ENCODE results near the gene RDH14. TPM values are rescaled to one million over a fixed set of nuclear protein-coding genes. Genes with fewer than 3 reads are reported as not detected.

RDH14 gene
- total and polyA plus RNA-seq, 2 experiments from 2014 or later = 29.8 to 32.5 TPM

DNA sequence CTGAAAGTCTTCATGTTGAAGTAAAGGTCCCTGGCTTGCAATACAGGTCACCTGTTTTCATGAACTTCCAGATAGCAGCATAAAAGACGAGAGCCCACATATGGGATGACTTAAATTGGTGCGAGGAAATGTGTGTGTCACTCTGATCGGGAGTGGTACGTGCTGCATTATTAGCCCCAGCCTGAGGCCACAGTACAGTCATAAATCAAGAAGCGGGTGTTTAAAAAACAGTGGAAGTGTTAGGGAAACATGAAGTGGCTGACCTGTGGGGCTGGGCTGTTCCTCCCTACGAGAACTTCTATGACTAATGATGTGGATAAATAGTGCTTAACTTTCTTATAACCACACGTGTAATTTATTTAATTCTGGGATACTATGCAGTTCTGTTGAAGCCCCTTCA is 24.4 kb downstream of the RDH14 start:
- Histone ChIP-seq H3K36me3 (ENCODE audit: low read depth) (no peaks in the 10 kb centered on the region), H3K27ac (no peak overlapping the region), H3K4me3 (no peak overlapping the region), H4K20me1 (ENCODE audit: insufficient read depth) (no peaks in the 10 kb centered on the region), H3K27me3 (replicated peaks; ENCODE audit: insufficient read depth) (no peaks in the 10 kb centered on the region), H3K4me2 (ENCODE audit: unreplicated experiment) (no peak overlapping the region), H2AFZ (no peak overlapping the region), H3K9me3 (ENCODE audit: low read depth) (no peaks in the 10 kb centered on the region), H3K79me2 (ENCODE audit: insufficient read depth) (no peaks in the 10 kb centered on the region), H3K9ac (no peak overlapping the region), H3K9me2 (ENCODE audit: insufficient read depth) (no peaks in the 10 kb centered on the region), H3F3A (ENCODE audit: insufficient read depth) (peaks cover 6% of the 10 kb centered on the region), H3K4me1 (ENCODE audit: insufficient read depth) (peaks cover 6% of the 10 kb centered on the region)
- TF ChIP-seq EZH2phosphoT487 (IDR thresholded peaks at IDR 0.05; ENCODE audit: insufficient read depth, low read depth) (0 out of 2 replicates have a peak, but pooled peaks have one; percentile 53), EZH2 (IDR thresholded peaks at IDR 0.05; ENCODE audit: insufficient read depth, poor library complexity, severe bottlenecking) (no peak)
- in situ Hi-C loops (cut with MboI) = loop anchor here (10.0 kb wide), 1 partner anchor 1329 kb away; no protein-coding TSS in a partner anchor
- 3 to 5% methylated on average over 7 of the region's 7 CpGs for WGBS, 2 experiments (ENCODE audit: low coverage in 1 of 2, low lambda C conversion rate in 2 of 2, missing lambda C conversion rate in 2 of 2)
- DNase-seq = peak; percentile 75

DNA sequence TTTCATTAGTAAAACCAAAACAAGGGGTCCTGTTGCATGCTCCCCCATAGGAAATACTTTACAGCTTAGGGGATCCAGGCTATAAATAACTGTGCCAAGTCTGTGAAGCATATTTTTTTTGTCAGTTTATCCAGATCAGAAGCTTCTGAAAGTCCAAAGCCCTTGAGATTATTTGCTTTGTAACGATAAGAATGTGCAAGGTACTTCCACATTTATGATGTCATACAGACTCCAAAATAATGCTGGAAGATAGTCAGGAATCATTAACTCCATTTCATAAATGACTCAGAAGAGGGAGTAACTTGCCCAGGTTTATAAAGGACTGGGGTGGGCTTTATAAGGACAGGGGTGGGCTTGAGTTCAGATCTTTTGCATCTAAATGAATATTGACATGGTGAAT is 29.3 kb downstream of the RDH14 start:
- TF ChIP-seq EZH2 (IDR thresholded peaks at IDR 0.05; ENCODE audit: insufficient read depth, poor library complexity, severe bottlenecking) (no peak), EZH2phosphoT487 (IDR thresholded peaks at IDR 0.05; ENCODE audit: insufficient read depth, low read depth) (no peak)
- H3F3A ChIP-seq (ENCODE audit: insufficient read depth) = no peaks in the 10 kb centered on the region
- in situ Hi-C loops (cut with MboI) = loop anchor here (10.0 kb wide), 1 partner anchor 1334 kb away; no protein-coding TSS in a partner anchor

DNA sequence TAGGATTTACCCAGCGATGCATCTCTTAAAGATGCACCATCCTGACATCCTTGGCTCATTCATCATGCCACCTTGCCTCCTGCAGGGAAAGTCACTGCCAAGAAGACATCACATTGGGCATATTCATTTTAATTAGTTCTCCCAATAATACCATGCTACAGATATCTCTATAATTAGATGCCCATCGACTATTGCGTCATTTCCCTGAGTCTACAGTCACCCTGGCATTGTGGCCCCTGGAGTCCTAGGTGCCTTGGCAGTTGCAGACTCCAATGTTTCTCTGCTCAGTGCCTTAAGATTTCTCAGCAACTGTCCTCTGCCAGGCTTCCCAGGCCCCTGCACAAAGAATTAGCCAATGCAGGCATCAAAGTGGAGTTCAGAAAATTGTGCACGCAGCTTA is 32.6 kb downstream of the RDH14 start:
- TF ChIP-seq EZH2 (IDR thresholded peaks at IDR 0.05; ENCODE audit: insufficient read depth, poor library complexity, severe bottlenecking) (no peak), EZH2phosphoT487 (IDR thresholded peaks at IDR 0.05; ENCODE audit: insufficient read depth, low read depth) (no peak)
- Histone ChIP-seq H3K27me3 (replicated peaks; ENCODE audit: insufficient read depth) (no peaks in the 10 kb centered on the region), H4K20me1 (ENCODE audit: insufficient read depth) (no peaks in the 10 kb centered on the region), H3K9ac (no peak overlapping the region), H3F3A (ENCODE audit: insufficient read depth) (peaks cover 3% of the 10 kb centered on the region; the same call in 1 of the 2 replicates), H3K27ac (no peak overlapping the region), H2AFZ (no peak overlapping the region), H3K9me3 (ENCODE audit: low read depth) (no peaks in the 10 kb centered on the region), H3K4me2 (ENCODE audit: unreplicated experiment) (no peak overlapping the region), H3K36me3 (ENCODE audit: low read depth) (no peaks in the 10 kb centered on the region), H3K79me2 (ENCODE audit: insufficient read depth) (no peaks in the 10 kb centered on the region), H3K4me1 (ENCODE audit: insufficient read depth) (peaks cover 6% of the 10 kb centered on the region), H3K4me3 (no peak overlapping the region), H3K9me2 (ENCODE audit: insufficient read depth) (no peaks in the 10 kb centered on the region)
- WGBS, 2 experiments (ENCODE audit: low coverage in 1 of 2, low lambda C conversion rate in 2 of 2, missing lambda C conversion rate in 2 of 2) = 53 to 54% methylated on average over 4 of the region's 4 CpGs
- in situ Hi-C loops (cut with MboI) = no loop called here
- no peak for DNase-seq

More for the DNA sequence above, 29.3 kb downstream of the RDH14 start:
- H3K9me3 ChIP-seq (ENCODE audit: low read depth) = no peaks in the 10 kb centered on the region
- H2AFZ ChIP-seq = no peak overlapping the region
- no peak overlapping the region for H3K4me2 ChIP-seq (ENCODE audit: unreplicated experiment)
- H3K27me3 ChIP-seq (replicated peaks; ENCODE audit: insufficient read depth) = no peaks in the 10 kb centered on the region
- no peak overlapping the region for H3K4me3 ChIP-seq
- H3K9me2 ChIP-seq (ENCODE audit: insufficient read depth) = no peaks in the 10 kb centered on the region
- no peaks in the 10 kb centered on the region for H4K20me1 ChIP-seq (ENCODE audit: insufficient read depth)
- H3K4me1 ChIP-seq (ENCODE audit: insufficient read depth) = no peaks in the 10 kb centered on the region
- no peaks in the 10 kb centered on the region for H3K79me2 ChIP-seq (ENCODE audit: insufficient read depth)
- H3K36me3 ChIP-seq (ENCODE audit: low read depth) = no peaks in the 10 kb centered on the region
- DNase-seq = no peak
- no peak overlapping the region for H3K9ac ChIP-seq
- no peak overlapping the region for H3K27ac ChIP-seq
- 92 to 95% methylated on average over 1 of the region's 1 CpG for WGBS, 2 experiments (ENCODE audit: low coverage in 1 of 2, low lambda C conversion rate in 2 of 2, missing lambda C conversion rate in 2 of 2)

DNA sequence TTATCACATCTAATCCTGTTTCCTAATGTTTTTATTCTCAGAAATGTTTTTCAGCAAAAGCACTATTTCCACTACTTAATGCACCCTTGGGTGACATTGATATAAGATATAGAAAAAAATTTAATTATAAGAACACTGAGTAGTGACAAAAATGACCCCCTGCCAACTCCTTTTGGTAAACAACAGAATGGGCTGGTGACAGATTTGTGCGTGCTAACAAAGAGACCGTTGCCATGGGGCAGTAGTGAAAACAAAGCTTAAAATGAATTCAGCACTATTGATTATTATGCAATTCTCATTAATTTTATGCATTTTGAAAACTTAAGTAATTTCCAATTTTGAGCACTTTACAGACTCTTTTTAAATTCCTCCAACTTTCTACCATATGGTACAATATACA is 33.1 kb downstream of the RDH14 start:
- TF ChIP-seq EZH2phosphoT487 (IDR thresholded peaks at IDR 0.05; ENCODE audit: insufficient read depth, low read depth) = no peak
- no peak for TF ChIP-seq EZH2 (IDR thresholded peaks at IDR 0.05; ENCODE audit: insufficient read depth, poor library complexity, severe bottlenecking)
- in situ Hi-C loops (cut with MboI) = no loop called here
- WGBS, 2 experiments (ENCODE audit: low coverage in 1 of 2, low lambda C conversion rate in 2 of 2, missing lambda C conversion rate in 2 of 2) = 75 to 80% methylated on average over 2 of the region's 2 CpGs

DNA sequence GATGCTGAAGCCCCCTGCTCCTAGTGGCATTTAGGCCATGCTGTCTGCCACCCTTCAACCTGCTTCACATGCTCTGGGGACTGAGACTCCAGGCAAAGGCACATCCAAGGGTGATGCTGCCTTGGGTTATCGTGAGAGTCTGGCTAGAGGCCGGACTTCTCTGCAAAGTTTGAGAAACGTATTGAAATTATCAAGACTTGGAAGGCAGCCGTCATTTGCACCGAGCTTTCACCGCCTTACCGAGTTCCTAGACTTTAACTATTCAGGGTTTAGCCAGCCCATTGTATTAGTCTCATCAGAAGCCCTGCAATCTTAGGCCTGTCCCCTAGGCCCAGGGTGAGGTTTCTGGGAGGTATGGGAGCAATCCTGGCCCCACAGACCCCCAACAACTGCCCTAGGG is 34.0 kb downstream of the RDH14 start:
- Histone ChIP-seq H4K20me1 (ENCODE audit: insufficient read depth) (no peaks in the 10 kb centered on the region), H3K9me2 (ENCODE audit: insufficient read depth) (no peaks in the 10 kb centered on the region), H3K27me3 (replicated peaks; ENCODE audit: insufficient read depth) (no peaks in the 10 kb centered on the region), H3K79me2 (ENCODE audit: insufficient read depth) (no peaks in the 10 kb centered on the region), H2AFZ (no peak overlapping the region), H3K9ac (no peak overlapping the region), H3K4me3 (no peak overlapping the region), H3F3A (ENCODE audit: insufficient read depth) (peaks cover 7% of the 10 kb centered on the region), H3K4me2 (ENCODE audit: unreplicated experiment) (no peak overlapping the region), H3K27ac (no peak overlapping the region), H3K4me1 (ENCODE audit: insufficient read depth) (peaks cover 13% of the 10 kb centered on the region), H3K9me3 (ENCODE audit: low read depth) (no peaks in the 10 kb centered on the region), H3K36me3 (ENCODE audit: low read depth) (no peaks in the 10 kb centered on the region)
- TF ChIP-seq EZH2phosphoT487 (IDR thresholded peaks at IDR 0.05; ENCODE audit: insufficient read depth, low read depth) = no peak
- no peak for TF ChIP-seq EZH2 (IDR thresholded peaks at IDR 0.05; ENCODE audit: insufficient read depth, poor library complexity, severe bottlenecking)
- no peak for DNase-seq
- in situ Hi-C loops (cut with MboI) = no loop called here
- WGBS, 2 experiments (ENCODE audit: low coverage in 1 of 2, low lambda C conversion rate in 2 of 2, missing lambda C conversion rate in 2 of 2) = 56 to 64% methylated on average over 7 of the region's 7 CpGs

More for the DNA sequence above, 33.1 kb downstream of the RDH14 start:
- Histone ChIP-seq H3F3A (ENCODE audit: insufficient read depth) (peaks cover 7% of the 10 kb centered on the region), H4K20me1 (ENCODE audit: insufficient read depth) (no peaks in the 10 kb centered on the region), H3K4me2 (ENCODE audit: unreplicated experiment) (no peak overlapping the region), H3K27me3 (replicated peaks; ENCODE audit: insufficient read depth) (no peaks in the 10 kb centered on the region), H3K9me3 (ENCODE audit: low read depth) (no peaks in the 10 kb centered on the region), H3K27ac (no peak overlapping the region), H3K9me2 (ENCODE audit: insufficient read depth) (no peaks in the 10 kb centered on the region), H3K4me1 (ENCODE audit: insufficient read depth) (peaks cover 11% of the 10 kb centered on the region), H3K4me3 (no peak overlapping the region), H3K9ac (no peak overlapping the region), H2AFZ (no peak overlapping the region), H3K36me3 (ENCODE audit: low read depth) (no peaks in the 10 kb centered on the region), H3K79me2 (ENCODE audit: insufficient read depth) (no peaks in the 10 kb centered on the region)
- no peak for DNase-seq
